ENCODE results near the gene DLG4.
A peak's percentile ranks its signal among the peaks of the same experiment; 100 is the strongest.

Gene DLG4

GRCh38 chr17:7249830-7250229, 30.2 kb upstream of the DLG4 start:
- peak overlapping the region; percentile 75 for H3K4me3 ChIP-seq (ENCODE audit: low read depth, low read length)
- peaks cover 36 to 47% of the 10 kb centered on the region in 2 experiments for H3K36me3 ChIP-seq (ENCODE audit: control insufficient read depth in 2 of 2, insufficient read depth in 1 of 2, low read length in 2 of 2)
- H3K9me3 ChIP-seq (ENCODE audit: control insufficient read depth, insufficient read depth, low read depth, low read length), result no peaks in the 10 kb centered on the region
- H3K4me1 ChIP-seq (ENCODE audit: control insufficient read depth, insufficient read depth, low read length), result peaks cover 13% of the 10 kb centered on the region; the same call in 1 of the 2 replicates
- CTCF ChIA-PET, result interaction anchor here (0.6 to 1.4 kb wide), 2 partner anchors 16 to 121 kb away, joined by 3 to 5 read pairs; no protein-coding TSS in a partner anchor
- H3K27ac ChIP-seq (ENCODE audit: extremely low read depth, low read depth, low read length), result no peak overlapping the region
- POLR2A ChIA-PET, result interaction anchor here (1.5 to 1.6 kb wide), 2 partner anchors 12 to 80 kb away, joined by 4 to 7 read pairs; partner anchors contain the start of genes NEURL4 and PHF23
- TF ChIP-seq PRDM1 (tag by site-specific recombination; IDR thresholded peaks at IDR 0.05), result no peak
- TF ChIP-seq ZNF830 (tag by site-specific recombination; IDR thresholded peaks at IDR 0.05; ENCODE audit: low read depth), result no peak
- TF ChIP-seq ZNF335 (tag by site-specific recombination; conservative IDR thresholded peaks at IDR 0.05), result no peak
- no peak for TF ChIP-seq ZNF391 (tag by site-specific recombination; IDR thresholded peaks at IDR 0.05; ENCODE audit: borderline replicate concordance, low read depth)
- TF ChIP-seq ZNF513 (tag by site-specific recombination; IDR thresholded peaks at IDR 0.05), result no peak
- TF ChIP-seq ZBTB48 (tag by site-specific recombination; IDR thresholded peaks at IDR 0.05), result no peak
- TF ChIP-seq ZNF560 (tag by site-specific recombination; IDR thresholded peaks at IDR 0.05; ENCODE audit: borderline replicate concordance), result no peak
- no peak for TF ChIP-seq ZNF366 (tag by site-specific recombination; conservative IDR thresholded peaks at IDR 0.05)
- no peak for TF ChIP-seq KLF17 (tag by site-specific recombination; IDR thresholded peaks at IDR 0.05)
- TF ChIP-seq ZNF221 (tag by site-specific recombination; IDR thresholded peaks at IDR 0.05; ENCODE audit: borderline replicate concordance), result no peak
- no peak for TF ChIP-seq GLI4 (tag by site-specific recombination; IDR thresholded peaks at IDR 0.05)
- TF ChIP-seq BCL11A (tag by site-specific recombination; IDR thresholded peaks at IDR 0.05; ENCODE audit: low read depth), result no peak
- TF ChIP-seq OVOL3 (tag by site-specific recombination; IDR thresholded peaks at IDR 0.05), result no peak

- CTCF ChIA-PET, result interaction anchor here (0.6 to 1.4 kb wide), 2 partner anchors 17 to 122 kb away, joined by 3 to 5 read pairs; no protein-coding TSS in a partner anchor
- H3K27ac ChIP-seq (ENCODE audit: extremely low read depth, low read depth, low read length), result peak overlapping the region; percentile 46; the same call in 1 of the 2 replicates
Observed at GRCh38 chr17:7249214-7249613, 29.6 kb upstream of the DLG4 start.

More at GRCh38 chr17:7249214-7249613, 29.6 kb upstream of the DLG4 start:
- Histone ChIP-seq H3K36me3 (ENCODE audit: control insufficient read depth in 2 of 2, insufficient read depth in 1 of 2, low read length in 2 of 2) (peaks cover 34 to 47% of the 10 kb centered on the region in 2 experiments), H3K4me3 (ENCODE audit: low read depth, low read length) (no peak overlapping the region), H3K9me3 (ENCODE audit: control insufficient read depth, insufficient read depth, low read depth, low read length) (no peaks in the 10 kb centered on the region), H3K4me1 (ENCODE audit: control insufficient read depth, insufficient read depth, low read length) (peaks cover 13% of the 10 kb centered on the region; the same call in 1 of the 2 replicates)
- POLR2A ChIA-PET, result interaction anchor here (0.8 to 1.6 kb wide), 3 partner anchors 11 to 153 kb away, joined by 3 to 7 read pairs (median 4); partner anchors contain the start of genes NEURL4 and PHF23
- TF ChIP-seq TSHZ1 (tag by site-specific recombination; IDR thresholded peaks at IDR 0.05; ENCODE audit: borderline replicate concordance), result no peak
- no peak for TF ChIP-seq ZNF473 (tag by site-specific recombination; IDR thresholded peaks at IDR 0.05)
- no peak for TF ChIP-seq ZNF639 (tag by site-specific recombination; IDR thresholded peaks at IDR 0.05)
- peak; percentile 37 for TF ChIP-seq PRDM10 (tag by site-specific recombination; IDR thresholded peaks at IDR 0.05)
- no peak for TF ChIP-seq ZFP41 (tag by site-specific recombination; IDR thresholded peaks at IDR 0.05; ENCODE audit: borderline replicate concordance)
- TF ChIP-seq ZNF830 (tag by site-specific recombination; IDR thresholded peaks at IDR 0.05; ENCODE audit: low read depth), result no peak
- TF ChIP-seq ZNF623 (tag by site-specific recombination; IDR thresholded peaks at IDR 0.05), result no peak
- TF ChIP-seq IKZF3 (tag by site-specific recombination; IDR thresholded peaks at IDR 0.05), result no peak
- TF ChIP-seq SP3 (tag by site-specific recombination; IDR thresholded peaks at IDR 0.05), result no peak

Data from HEK293 (cell line).